NCI-H748 treated with DMSO at 0.1 percent for 48 hours (cell line): ENCODE data around the gene HOXC6.
A peak's percentile ranks its signal among the peaks of the same experiment; 100 is the strongest.

Experiments used
- DNase-seq: peaks from one replicate; lab custom pipeline; 2025; lab: John Stamatoyannopoulos, UW

The HOXC6 gene

DNA sequence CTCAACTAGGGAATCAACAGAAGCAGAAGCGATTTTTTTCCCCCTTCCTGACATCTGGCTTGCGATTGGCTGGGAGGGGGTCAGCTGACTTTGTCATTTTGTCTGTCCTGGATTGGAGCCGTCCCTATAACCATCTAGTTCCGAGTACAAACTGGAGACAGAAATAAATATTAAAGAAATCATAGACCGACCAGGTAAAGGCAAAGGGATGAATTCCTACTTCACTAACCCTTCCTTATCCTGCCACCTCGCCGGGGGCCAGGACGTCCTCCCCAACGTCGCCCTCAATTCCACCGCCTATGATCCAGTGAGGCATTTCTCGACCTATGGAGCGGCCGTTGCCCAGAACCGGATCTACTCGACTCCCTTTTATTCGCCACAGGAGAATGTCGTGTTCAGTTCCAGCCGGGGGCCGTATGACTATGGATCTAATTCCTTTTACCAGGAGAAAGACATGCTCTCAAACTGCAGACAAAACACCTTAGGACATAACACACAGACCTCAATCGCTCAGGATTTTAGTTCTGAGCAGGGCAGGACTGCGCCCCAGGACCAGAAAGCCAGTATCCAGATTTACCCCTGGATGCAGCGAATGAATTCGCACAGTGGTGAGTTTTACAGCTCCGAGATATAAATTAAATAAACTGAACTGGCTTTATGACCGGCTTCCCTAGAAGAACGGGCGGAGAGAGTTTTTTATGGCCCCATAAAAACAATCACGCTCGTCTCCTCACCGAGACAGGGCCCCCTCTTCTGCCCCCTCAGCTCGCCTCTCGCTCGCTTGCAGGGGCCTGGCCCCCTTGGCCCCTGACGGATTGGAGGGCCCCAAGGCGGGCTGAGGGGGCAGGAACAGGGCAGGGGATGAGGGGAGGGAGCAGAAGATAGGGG, at the start of gene HOXC6:
TSS of gene HOXC6 (plus strand) at position 127 of the 888 bp plus-strand sequence. CDS start at position 209, 82 bp downstream.
- peak; percentile 44 for DNase-seq

DNA sequence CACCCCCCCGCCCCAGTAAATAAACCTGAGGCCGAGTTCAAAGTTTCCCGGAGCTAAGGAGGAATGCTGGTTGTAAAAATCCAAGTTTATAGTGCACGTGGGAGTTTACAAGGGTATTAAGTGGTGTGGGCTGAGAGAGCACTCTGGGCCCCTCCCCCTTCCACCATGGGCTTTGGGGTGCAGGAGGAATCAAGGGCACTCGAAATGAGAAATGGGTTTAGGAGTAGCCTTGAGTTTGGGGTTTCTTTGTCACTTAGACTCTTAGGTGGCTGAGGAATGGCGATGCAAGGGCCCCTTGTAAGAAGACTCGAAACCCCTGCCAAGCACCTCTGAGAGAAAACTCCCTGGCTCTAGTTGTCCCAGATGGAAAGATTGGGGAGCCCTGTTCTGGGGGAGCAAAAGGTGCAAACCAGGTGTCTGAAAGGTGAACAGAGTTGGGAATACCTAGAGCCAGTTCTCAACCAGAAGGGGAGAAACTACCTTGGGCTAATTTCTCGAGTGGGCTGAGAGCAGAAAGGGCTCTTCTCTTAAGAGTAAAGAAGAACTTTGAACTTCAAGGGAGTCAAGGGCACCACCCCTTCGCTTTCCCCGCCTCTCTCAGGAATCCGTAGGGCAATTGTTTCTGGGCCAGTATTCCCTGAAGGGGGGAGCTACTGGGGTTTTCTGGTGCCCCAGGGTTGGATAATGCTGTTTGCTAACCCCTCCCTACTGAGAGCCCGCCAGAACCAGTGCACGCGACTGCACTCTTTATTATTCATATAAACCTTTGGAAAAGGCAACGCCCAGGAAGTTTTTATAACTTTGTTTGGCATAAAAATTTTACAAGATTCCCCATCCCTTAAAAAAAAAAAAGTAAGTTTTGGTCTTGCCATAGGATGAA, 49.5 kb upstream of the HOXC6 start:
- no peak for DNase-seq

DNA sequence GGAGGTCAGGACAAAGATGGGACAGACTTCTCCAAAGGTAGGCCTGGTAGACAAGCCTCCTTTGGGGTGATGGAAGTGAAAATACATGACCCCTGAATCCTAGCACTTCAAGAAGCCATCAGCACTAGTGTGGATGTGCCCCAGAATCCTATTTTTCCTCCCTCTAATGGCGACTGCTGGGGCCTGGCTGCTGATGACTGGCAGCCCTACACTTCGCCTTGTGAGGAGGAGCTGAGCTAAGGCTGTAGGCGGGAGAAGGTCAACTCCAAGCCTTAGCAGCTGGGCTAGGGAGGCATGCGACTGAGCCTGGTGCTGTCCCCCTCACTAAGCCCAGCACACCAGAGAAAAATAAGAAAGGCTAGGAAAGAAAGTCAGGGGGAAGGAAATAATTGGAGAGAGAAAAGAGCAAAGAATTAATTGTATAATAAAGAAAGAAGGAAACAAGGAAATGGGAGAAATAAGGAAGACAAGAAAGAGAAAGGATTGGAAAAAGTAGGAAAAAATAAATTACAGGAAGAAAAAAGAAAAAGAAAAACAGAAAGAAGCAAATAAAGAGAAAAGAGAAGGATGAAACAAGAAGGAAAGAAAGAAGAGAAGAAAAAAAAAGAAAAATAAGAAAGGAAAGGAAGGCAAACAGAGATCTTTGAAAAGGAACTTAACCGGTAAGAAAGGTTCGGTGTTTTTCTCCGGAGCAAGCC, 48.0 kb upstream of the HOXC6 start:
- no peak for DNase-seq

DNA sequence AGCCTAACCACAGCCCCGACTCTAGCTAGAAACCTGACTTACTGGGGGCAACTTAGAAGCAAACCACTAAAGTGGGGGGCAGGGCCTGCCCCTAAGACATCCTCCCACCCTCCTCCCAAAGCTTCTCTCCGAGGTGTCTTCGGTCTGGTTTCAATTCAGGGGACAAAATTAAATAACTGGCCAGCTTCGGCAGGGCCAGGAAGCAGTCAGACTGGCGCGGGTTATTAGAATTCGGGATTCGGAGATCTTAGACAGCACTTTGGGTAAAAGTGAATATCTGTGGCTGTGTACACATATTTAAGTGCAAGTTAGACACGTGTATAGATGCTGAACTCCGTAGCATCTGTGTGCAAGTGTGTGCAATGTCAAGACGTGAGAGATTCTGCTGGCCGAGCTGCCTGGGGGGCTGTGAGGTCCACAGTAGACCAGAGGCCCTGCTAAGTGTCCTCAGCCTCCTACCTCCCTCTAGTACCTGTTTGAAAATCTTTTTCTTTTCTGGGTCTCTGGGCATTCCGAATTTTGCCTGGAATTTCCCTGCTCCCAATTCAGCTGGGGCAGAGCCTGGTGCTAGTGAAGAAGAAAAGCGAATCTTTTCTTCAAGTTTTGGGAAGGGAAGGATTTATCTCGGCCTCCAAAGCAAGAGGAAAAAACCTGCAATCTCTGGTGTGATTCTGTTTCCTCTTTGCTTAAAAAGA, 47.3 kb upstream of the HOXC6 start:
- no peak for DNase-seq

DNA sequence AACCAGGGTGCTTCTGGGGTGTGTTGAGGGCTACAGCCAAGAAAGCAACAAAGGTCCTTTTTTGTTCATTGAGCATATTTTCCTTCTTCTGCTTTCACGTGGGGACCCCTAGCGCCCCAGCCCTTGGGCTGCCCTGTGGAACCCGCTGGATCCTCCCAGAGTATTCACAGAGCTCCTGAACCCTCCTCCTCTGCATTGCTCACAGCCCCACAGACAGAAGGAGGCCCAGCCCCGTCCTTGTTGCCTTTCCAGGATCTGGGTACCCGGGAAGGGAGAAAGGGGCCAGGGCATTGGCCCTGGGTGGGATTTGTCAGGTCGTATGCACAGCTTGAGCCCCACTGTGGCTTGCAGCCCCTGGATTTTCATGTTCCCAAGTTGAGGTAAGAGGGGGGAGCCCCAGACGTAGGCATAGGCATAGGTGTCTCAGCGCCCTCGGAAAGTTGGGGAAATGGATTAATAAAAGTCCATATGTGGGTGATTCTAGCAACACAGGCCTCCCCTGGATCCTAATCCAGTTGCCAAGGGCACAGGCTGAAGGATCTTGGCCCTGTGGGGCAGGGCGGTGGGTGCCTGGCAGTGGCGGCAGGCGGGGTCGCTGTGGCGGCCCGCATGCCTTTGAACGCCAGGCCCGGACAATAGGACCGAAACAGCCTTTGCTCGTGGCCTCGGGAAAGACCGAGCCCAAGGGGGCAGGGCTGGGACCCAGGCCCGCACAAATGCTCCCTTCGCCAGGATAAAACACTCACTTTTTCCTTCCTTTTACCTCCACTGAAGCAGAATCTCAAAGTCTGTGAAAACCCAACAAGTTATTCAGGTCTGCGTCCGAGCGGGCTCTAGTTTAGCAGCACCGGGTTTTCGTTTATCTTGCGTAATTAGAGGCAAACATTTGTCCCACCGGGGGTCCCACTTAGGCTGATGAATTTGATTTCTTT, 46.3 kb upstream of the HOXC6 start:
- no peak for DNase-seq

DNA sequence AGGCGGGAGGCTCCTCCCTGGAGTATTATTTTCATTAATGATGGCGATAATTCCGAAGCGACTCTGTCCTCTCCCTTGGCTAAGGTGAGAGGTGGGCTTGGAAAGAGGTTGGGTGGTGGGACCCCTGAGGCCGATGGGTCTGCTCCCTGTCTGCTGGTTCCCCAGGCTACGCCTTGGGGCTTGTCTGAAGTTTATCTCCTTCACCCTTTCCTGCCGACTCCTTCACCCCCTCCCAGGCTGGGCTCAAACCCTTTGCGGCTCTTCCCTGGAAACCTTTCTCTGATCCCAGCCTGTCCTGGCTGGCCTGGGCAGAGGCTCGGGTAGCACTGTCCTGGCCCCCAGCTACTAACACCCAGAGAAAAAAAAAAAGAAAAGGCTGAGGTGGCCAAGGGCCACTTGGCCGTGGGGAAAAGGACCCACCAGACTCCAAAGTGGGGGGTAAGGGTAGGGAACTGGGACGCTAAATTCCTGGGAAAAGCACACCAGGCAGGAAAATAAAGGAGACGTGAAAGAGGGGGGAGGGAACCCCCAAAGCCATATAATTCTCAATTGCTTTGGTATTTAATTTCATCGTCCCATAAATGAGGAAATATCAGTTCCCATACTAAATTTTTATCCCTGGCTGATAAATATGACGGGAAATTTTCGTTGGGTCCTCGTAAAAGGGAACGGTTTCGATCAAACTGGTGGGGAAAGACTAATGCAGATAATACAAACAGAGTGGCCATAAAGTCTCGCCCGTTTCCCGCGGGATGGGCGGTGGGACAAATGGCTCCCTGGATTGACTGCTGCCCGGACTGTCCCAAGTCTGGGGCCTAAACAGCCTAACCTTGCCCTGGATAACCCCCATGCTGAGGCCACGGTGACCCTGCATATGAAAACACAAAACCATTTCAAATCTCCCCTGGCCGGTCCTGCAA, 45.3 kb upstream of the HOXC6 start:
- no peak for DNase-seq

DNA sequence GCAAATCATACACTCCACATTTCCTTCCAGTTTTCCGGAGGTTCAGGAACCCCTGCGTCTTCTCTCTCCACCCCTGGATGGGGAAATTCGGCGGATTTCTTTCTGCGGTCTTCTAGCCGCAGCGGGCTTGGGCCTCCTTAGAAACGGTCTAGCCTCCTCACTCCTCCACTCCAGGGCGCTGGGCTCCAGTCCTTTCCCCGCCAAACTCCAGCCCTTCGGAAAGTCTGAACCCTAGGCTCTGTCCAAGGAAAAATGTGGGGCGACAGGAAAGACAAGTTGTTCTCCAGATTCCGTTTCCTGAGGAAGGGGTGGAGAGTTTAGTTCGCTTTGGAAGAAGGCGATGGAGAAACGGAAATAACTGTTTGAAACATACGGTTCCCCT, 44.7 kb upstream of the HOXC6 start:
- DNase-seq, result no peak

DNA sequence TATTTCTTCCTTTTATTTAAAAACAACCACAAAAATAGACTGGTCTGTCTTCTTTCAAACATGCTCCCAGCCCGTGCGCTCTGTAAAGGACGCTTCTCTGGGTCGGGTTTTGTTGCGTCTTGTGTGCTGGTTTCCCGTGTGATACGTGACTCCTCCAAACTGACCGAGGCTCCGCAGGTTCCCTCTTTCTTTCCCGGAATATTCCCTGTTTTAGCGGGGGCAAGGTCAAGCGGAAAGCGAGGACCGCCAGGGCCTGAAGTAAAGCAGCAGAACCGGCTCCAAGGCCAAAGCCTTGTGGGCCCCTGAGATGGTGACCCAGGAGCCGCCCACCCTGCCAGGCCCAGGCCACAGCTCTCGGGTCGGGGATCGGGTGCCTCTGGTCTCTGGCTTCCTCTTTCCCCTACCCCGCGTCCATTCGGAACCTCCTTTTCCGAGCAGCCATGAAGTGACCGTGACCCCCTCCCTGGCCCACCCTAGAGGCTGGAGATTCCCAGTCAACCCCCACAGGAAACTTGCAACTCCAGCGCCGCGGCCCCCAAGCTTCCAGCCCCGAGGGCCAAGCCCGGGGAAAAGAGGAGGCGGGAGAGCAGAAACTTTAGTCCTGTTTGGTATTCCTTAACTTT, 44.2 kb upstream of the HOXC6 start:
- no peak for DNase-seq

DNA sequence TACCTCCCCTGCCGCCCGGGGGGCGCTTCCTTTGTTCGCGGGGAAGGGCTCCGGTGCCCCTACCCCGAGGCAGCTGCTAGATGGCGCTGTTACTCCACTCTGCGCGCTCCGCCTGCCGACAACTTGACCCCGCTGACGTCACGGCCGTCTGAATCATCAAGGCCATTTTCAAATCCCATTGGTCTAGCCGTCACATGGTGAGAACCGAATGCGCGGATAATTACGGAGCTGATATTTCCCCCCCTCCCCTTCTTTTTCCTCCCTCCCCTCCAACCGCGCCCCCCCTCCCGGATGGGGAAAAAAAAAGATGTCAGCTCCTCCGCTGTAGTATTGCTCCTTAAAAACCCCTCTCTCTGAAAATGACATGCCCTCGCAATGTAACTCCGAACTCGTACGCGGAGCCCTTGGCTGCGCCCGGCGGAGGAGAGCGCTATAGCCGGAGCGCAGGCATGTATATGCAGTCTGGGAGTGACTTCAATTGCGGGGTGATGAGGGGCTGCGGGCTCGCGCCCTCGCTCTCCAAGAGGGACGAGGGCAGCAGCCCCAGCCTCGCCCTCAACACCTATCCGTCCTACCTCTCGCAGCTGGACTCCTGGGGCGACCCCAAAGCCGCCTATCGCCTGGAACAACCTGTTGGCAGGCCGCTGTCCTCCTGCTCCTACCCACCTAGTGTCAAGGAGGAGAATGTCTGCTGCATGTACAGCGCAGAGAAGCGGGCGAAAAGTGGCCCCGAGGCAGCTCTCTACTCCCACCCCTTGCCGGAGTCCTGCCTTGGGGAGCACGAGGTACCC, 43.1 kb upstream of the HOXC6 start, which contains the start of gene HOXC10:
TSS of gene HOXC10 (plus strand) at position 246 of the 791 bp plus-strand sequence. CDS start at position 360, 114 bp downstream.
- peak; percentile 80 for DNase-seq

DNA sequence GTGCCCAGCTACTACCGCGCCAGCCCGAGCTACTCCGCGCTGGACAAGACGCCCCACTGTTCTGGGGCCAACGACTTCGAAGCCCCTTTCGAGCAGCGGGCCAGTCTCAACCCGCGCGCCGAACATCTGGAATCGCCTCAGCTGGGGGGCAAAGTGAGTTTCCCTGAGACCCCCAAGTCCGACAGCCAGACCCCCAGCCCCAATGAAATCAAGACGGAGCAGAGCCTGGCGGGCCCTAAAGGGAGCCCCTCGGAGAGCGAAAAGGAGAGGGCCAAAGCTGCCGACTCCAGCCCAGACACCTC, 42.6 kb upstream of the HOXC6 start:
- DNase-seq, result no peak

DNA sequence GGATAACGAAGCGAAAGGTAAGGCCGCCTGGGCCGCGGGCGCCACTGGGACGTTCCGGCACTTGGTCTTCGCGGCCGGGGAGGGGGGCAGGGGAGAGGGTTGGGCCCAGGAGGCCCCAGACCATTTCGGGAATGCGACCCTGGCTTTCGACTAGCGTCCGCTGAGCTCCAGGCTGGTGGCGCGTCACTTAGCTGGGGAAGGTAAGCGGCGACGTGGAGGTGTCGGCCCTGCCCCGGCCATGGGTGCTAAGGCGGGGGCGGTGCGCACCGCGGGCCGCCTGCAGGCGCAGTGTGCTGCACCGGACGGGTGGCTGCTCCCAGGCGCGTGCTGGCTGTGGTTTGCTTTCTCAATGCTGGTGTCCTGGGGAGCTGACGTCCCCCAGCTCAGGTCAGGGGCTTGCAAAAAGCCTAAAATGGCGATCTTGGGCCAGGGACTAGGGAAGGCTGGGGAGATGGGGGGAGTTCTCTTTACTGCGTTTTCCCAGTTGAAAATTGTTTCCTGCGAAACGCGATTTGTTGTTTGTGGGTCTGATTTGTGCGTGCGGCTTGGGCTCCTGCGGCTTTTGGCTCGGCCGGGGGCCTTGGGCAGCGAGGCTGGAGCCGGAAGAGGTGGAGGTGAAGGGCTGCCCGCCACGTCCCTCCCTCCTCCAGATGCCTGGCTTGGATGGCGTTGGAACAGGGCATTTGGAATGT, 42.1 kb upstream of the HOXC6 start:
- no peak for DNase-seq

DNA sequence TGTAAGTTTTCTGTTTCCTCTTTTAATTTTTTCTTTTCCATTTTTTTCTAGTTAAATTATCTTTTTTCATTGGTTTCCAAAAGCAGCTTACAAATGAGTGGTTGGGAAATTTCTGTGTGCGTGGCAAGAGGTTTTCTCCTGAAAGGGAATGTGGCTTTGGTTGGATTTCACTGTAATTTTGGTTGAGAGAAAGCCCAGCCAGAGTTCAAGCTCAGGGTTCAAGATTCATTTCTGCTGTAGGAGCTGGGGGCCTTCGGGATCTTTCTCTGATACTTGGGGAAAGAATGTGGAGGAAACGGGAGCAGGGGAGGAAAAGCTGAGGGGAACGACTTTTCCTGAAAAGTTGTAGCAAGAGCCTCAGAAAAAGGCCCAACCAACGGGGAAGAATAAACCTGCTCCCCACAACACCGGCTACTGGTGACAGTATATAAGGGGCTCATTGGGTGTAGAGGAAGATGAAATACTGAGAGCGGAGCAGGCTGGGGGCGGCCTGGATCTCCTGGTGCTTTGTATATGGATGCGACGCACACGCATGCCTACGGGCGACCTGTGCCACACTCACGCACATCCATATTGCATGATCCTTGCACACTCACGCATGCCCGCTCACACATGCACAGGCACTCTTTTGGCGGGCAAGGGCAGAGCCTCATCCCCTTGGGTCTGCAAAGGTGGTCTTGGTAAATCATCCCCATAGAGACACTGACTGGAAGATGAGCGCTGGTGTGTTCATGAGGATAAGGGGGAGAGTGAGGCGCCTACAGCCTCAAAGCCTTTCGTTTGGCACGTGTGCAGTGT, 41.4 kb upstream of the HOXC6 start:
- DNase-seq, result no peak

DNA sequence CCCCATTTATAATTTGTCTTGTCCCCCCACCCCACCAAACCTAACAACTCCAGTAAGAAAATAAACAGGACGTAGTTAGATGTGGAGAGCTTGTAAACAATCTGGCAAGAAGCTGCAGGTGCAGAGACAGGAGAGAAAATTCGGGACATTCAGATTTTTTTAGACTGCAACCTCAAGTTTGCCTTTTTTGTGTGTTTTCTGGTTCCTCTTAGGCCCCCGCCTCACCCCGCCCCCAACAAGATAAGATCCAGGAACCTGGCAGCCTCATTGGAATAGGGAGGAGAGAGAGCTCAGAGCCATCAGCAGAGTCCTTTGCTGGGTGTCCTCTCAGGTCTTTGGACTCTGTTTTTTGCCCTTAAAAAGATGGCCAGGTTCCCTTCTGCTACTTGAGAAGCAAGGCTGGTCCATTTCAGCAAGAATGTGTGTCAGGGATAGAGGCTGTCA, 40.4 kb upstream of the HOXC6 start:
- DNase-seq, result no peak

DNA sequence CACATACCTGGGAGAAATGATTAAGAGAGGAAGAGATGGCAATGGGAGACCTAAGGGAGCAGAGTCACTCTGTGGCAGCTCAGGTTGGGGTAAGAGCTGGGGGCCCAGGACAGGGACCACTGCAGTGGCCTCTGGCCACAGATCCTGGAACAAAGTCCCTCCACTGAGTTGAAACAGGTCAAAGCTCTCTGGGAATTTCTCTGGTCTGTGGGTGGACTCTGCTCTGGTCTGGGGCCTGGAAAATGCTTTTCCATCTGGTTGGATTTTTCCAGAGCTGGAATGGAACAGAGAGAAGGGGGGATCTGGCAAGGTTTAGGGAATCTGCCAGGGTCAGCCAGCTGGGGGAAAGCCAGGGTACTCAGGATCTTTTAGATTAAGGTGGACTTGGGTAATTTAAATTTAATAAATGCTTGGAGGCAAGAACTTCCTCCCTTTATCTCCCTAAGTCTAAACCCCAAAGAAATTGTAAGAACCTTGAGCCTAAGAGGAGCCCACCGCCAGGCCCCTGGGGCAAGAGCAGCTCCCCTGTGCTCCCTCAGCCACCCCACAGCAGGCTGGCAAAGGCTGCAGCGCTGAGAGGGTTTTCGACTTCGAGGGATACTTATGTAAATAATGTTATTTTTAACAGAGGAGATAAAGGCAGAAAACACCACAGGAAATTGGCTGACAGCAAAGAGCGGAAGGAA, 39.6 kb upstream of the HOXC6 start:
- no peak for DNase-seq

DNA sequence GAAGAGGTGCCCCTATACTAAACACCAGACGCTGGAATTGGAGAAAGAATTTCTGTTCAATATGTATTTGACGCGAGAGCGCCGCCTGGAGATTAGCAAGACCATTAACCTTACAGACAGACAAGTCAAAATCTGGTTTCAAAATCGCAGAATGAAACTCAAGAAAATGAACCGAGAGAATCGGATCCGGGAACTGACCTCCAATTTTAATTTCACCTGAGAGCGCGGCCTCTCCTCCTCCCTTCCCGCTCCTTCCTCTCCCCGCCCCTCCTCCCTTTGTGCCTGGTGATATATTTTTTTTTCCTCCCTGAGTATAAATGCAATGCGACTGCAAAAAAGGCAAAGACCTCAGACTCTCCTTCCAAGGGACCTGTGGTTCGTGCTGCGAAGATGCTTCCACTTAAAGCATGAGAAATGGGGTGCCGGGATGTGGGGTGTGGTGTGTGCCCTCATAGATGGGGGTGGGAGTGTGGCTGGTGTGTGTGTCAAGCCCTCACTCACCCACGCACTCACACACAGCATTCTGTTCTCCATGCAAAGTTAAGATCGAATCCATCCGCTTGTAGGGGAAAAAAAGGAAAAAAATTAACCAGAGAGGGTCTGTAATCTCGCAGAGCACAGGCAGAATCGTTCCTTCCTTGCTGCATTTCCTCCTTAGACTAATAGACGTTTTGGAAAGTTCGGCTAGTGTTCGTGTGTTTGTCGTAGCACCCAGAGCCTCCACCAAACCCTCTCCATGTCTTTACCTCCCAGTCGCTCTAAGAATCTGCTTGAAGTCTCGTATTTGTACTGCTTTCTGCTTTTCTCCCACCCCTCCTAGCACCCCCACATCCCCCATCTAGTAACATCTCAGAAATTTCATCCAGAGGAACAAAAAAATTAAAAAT, 38.8 kb upstream of the HOXC6 start:
- peak; percentile 31 for DNase-seq
